ENCODE measurements around the gene CHMP6. TPM values are rescaled to one million over a fixed set of nuclear protein-coding genes. Genes with fewer than 3 reads are reported as not detected.

The CHMP6 gene
- polyA plus RNA-seq, 1 donor from 2014 or later, result 35.1 TPM

DNA sequence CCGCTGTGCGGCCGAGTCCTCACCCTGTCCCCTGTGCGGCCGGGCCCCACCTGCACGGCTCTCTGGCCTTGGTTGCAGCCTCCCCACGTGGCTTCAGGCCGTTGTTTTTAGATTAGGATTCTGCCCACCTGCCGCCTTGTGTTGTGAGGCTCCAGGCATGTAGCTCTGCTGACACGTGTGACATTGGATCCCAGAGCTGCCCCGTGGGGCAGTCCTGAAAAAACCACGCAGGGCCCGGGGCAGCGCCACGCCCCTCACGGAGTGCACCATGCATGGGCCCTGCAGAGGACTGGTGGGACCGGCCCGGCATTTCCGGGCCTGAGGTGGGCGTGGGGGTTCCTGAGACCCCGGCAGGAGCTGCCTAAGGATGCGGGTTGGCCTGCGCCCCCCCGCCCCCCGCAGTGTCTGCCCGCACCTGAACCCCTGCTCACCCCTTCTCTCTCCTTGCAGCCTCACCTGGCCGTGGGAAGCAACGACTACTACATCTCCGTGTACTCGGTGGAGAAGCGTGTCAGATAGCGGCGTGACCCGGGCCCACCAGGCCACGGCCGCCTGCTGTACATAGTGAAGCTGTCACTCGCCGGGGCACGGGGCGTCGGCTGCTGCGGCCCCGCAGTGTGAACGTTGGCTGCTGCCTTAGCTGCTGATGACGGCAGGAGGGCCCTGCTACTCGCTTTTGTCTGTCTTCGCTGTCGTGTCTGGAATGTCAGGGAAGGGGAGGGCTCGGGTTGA lies 27.7 kb upstream of the CHMP6 start:
- H3K9ac ChIP-seq (ENCODE audit: low read length), result peak overlapping the region; percentile 58
- H2AFZ ChIP-seq (ENCODE audit: low read depth, low read length), result no peak overlapping the region
- no peaks in the 10 kb centered on the region for H3K9me2 ChIP-seq (ENCODE audit: insufficient read depth, low read length)
- no peaks in the 10 kb centered on the region for H3K79me2 ChIP-seq (replicated peaks; ENCODE audit: insufficient read depth, low read length)
- H3K4me3 ChIP-seq (ENCODE audit: low read length), result peak overlapping the region; percentile 34
- TF ChIP-seq MXI1 (conservative IDR thresholded peaks at IDR 0.05; ENCODE audit: poor library complexity, severe bottlenecking), result no peak
- no peak for TF ChIP-seq TAF1 (IDR thresholded peaks at IDR 0.05; ENCODE audit: low read depth)
- TF ChIP-seq EP300 (conservative IDR thresholded peaks at IDR 0.05; ENCODE audit: poor library complexity, severe bottlenecking), result peak; percentile 54
- no peak for TF ChIP-seq CTCF (IDR thresholded peaks at IDR 0.05; ENCODE audit: poor library complexity, severe bottlenecking)
- TF ChIP-seq RAD21 (conservative IDR thresholded peaks at IDR 0.05), result peak; percentile 29
- TF ChIP-seq POLR2AphosphoS5 (IDR thresholded peaks at IDR 0.05), result peak; percentile 58
- TF ChIP-seq EZH2 (IDR thresholded peaks at IDR 0.05; ENCODE audit: borderline replicate concordance, insufficient read depth, low read length, poor library complexity, severe bottlenecking), result no peak
- TF ChIP-seq REST (IDR thresholded peaks at IDR 0.05; ENCODE audit: borderline replicate concordance), result peak; percentile 23
- peak; percentile 30 for TF ChIP-seq SMC3 (conservative IDR thresholded peaks at IDR 0.05; ENCODE audit: poor library complexity)
- peak overlapping the region; percentile 79 for H3K27ac ChIP-seq (ENCODE audit: low read length)
- no peaks in the 10 kb centered on the region for H4K20me1 ChIP-seq (ENCODE audit: insufficient read depth)
- H3F3A ChIP-seq (ENCODE audit: insufficient read depth, low read length, poor library complexity, severe bottlenecking), result no peaks in the 10 kb centered on the region
- H3K27me3 ChIP-seq (ENCODE audit: insufficient read depth, low read depth, low read length), result no peaks in the 10 kb centered on the region
- H3K9me3 ChIP-seq (ENCODE audit: low read length), result no peaks in the 10 kb centered on the region
- no peak overlapping the region for H3K4me2 ChIP-seq (ENCODE audit: low read length)
- no peaks in the 10 kb centered on the region for H3K36me3 ChIP-seq (ENCODE audit: insufficient read depth, low read length)

- Histone ChIP-seq H3K79me2 (replicated peaks; ENCODE audit: insufficient read depth, low read length) (no peaks in the 10 kb centered on the region), H3F3A (ENCODE audit: insufficient read depth, low read length, poor library complexity, severe bottlenecking) (no peaks in the 10 kb centered on the region), H3K36me3 (ENCODE audit: insufficient read depth, low read length) (no peaks in the 10 kb centered on the region), H3K9ac (ENCODE audit: low read length) (peak overlapping the region; percentile 58), H3K4me2 (ENCODE audit: low read length) (no peak overlapping the region), H3K4me3 (ENCODE audit: low read length) (no peak overlapping the region), H3K27me3 (ENCODE audit: insufficient read depth, low read depth, low read length) (no peaks in the 10 kb centered on the region), H4K20me1 (ENCODE audit: insufficient read depth) (no peaks in the 10 kb centered on the region), H3K9me3 (ENCODE audit: low read length) (no peaks in the 10 kb centered on the region), H3K27ac (ENCODE audit: low read length) (peak overlapping the region; percentile 79), H2AFZ (ENCODE audit: low read depth, low read length) (no peak overlapping the region), H3K9me2 (ENCODE audit: insufficient read depth, low read length) (no peaks in the 10 kb centered on the region)
- TF ChIP-seq SMC3 (conservative IDR thresholded peaks at IDR 0.05; ENCODE audit: poor library complexity), result no peak
- TF ChIP-seq EP300 (conservative IDR thresholded peaks at IDR 0.05; ENCODE audit: poor library complexity, severe bottlenecking), result no peak
- no peak for TF ChIP-seq CTCF (IDR thresholded peaks at IDR 0.05; ENCODE audit: poor library complexity, severe bottlenecking)
- TF ChIP-seq MXI1 (conservative IDR thresholded peaks at IDR 0.05; ENCODE audit: poor library complexity, severe bottlenecking), result no peak
- no peak for TF ChIP-seq POLR2AphosphoS5 (IDR thresholded peaks at IDR 0.05)
- no peak for TF ChIP-seq TAF1 (IDR thresholded peaks at IDR 0.05; ENCODE audit: low read depth)
- TF ChIP-seq EZH2 (IDR thresholded peaks at IDR 0.05; ENCODE audit: borderline replicate concordance, insufficient read depth, low read length, poor library complexity, severe bottlenecking), result no peak
- TF ChIP-seq REST (IDR thresholded peaks at IDR 0.05; ENCODE audit: borderline replicate concordance), result no peak
Measured at GRCh38 chr17:80964544-80964856, 27.1 kb upstream of the CHMP6 start.

Measured in neural cell (in vitro differentiated cells).